WERI-Rb-1 (cell line): Measurements from ENCODE around the gene MYO16.

ENCODE experiments used
- DNase-seq: peaks from one replicate; pipeline ENCODE4 v3.0.0-alpha.2; 2020
- H3K27ac ChIP-seq: fragments of 250-450 bp; sonication (Bioruptor Pico); 2 replicates; pipeline ENCODE4 v1.5.1; 2020; ENCODE audit warnings: mild to moderate bottlenecking, moderate library complexity
- H3K27me3 ChIP-seq: fragments of 250-450 bp; sonication (Bioruptor Pico); 2 replicates; pipeline ENCODE4 v1.5.1; 2021; ENCODE audit warnings: mild to moderate bottlenecking, low read depth, moderate library complexity; ENCODE audit not compliant: insufficient read depth, severe bottlenecking
- H3K36me3 ChIP-seq: fragments of 250-450 bp; sonication (Bioruptor Pico); 2 replicates; pipeline ENCODE4 v1.5.1; 2020; ENCODE audit warnings: mild to moderate bottlenecking, moderate library complexity
- H3K4me3 ChIP-seq: 2 replicates; pipeline ENCODE4 v1.5.1; 2011; ENCODE audit warnings: low read depth, mild to moderate bottlenecking, control low read depth, low read length
- H3K9me3 ChIP-seq: fragments of 250-450 bp; sonication (Bioruptor Pico); 2 replicates; pipeline ENCODE4 v1.5.1; 2021; ENCODE audit warnings: mild to moderate bottlenecking, moderate library complexity; ENCODE audit not compliant: severe bottlenecking
- CTCF ChIP-seq: IDR thresholded peaks from 2 replicates; pipeline ENCODE4 v1.5.1; 2011; ENCODE audit warnings: low read depth, mild to moderate bottlenecking, control low read depth, inconsistent platforms, low read length

MYO16 gene

GRCh38 chr13:108786456-108787200 lies 157.2 kb downstream of the MYO16 start:
- Histone ChIP-seq H3K9me3 (no peaks in the 10 kb centered on the region), H3K36me3 (no peaks in the 10 kb centered on the region), H3K4me3 (no peak overlapping the region), H3K27me3 (peaks cover 48% of the 10 kb centered on the region), H3K27ac (no peak overlapping the region)
- DNase-seq, result no peak
- TF ChIP-seq CTCF, result no peak

GRCh38 chr13:108787700-108788414 lies 158.4 kb downstream of the MYO16 start:
- no peak for DNase-seq
- Histone ChIP-seq H3K27me3 (peaks cover 52% of the 10 kb centered on the region), H3K4me3 (no peak overlapping the region), H3K9me3 (no peaks in the 10 kb centered on the region), H3K27ac (no peak overlapping the region), H3K36me3 (no peaks in the 10 kb centered on the region)
- no peak for TF ChIP-seq CTCF

GRCh38 chr13:108789476-108789875 lies 160.1 kb downstream of the MYO16 start:
- no peak for TF ChIP-seq CTCF
- no peaks in the 10 kb centered on the region for H3K9me3 ChIP-seq
- H3K27me3 ChIP-seq, result peaks cover 47% of the 10 kb centered on the region
- H3K27ac ChIP-seq, result no peak overlapping the region
- no peak for DNase-seq
- H3K36me3 ChIP-seq, result no peaks in the 10 kb centered on the region
- no peak overlapping the region for H3K4me3 ChIP-seq

GRCh38 chr13:108795841-108796240 lies 166.4 kb downstream of the MYO16 start:
- no peak overlapping the region for H3K4me3 ChIP-seq
- H3K36me3 ChIP-seq, result no peaks in the 10 kb centered on the region
- no peak for TF ChIP-seq CTCF
- no peaks in the 10 kb centered on the region for H3K9me3 ChIP-seq
- H3K27me3 ChIP-seq, result peaks cover 40% of the 10 kb centered on the region
- no peak overlapping the region for H3K27ac ChIP-seq
- no peak for DNase-seq

- H3K27ac ChIP-seq, result no peak overlapping the region
- H3K36me3 ChIP-seq, result no peaks in the 10 kb centered on the region
- no peak for TF ChIP-seq CTCF
- H3K9me3 ChIP-seq, result no peaks in the 10 kb centered on the region
- H3K4me3 ChIP-seq, result no peak overlapping the region
- no peak for DNase-seq
- H3K27me3 ChIP-seq, result peaks cover 28% of the 10 kb centered on the region
Measured at GRCh38 chr13:108797354-108797753, 167.9 kb downstream of the MYO16 start.
